Right ventricle myocardium superior (tissue), 1 donor: ENCODE measurements around the gene HHAT. TPM values are rescaled to one million over a fixed set of nuclear protein-coding genes. Genes with fewer than 3 reads are reported as not detected.

Source experiments
- ATAC-seq: fragments of 200-7000 bp; cut with Tn5 transposase; one replicate; pipeline ENCODE4 v1.9.1; 2020; ENCODE audit warnings: mild to moderate bottlenecking; ENCODE audit not compliant: poor library complexity
- DNase-seq: peaks from one replicate; pipeline ENCODE4 v3.0.0-alpha.2; 2020
- intact Hi-C: fragments of 100-400 bp; cut with DNase I; formaldehyde crosslinking; loops from one replicate; pipeline ENCODE4 v1.11.2; 2022
- total RNA-seq: library from RNA; stranded (reverse); fragmentation: NEBNext Ultra II Directional; extraction: Animal tissue kit (Norgen Biotek cat#: 25700); gene quantifications from one replicate; pipeline ENCODE4 v1.2.1, GENCODE V29; 2021
- donor health status: DM: no; HTN: yes; CAD: no; lungs with severe emphysema.

HHAT gene
- total RNA-seq, 1 donor from 2014 or later, result 1.5 TPM

GRCh38 chr1:210455840-210456603 is 127.3 kb downstream of the HHAT start:
- intact Hi-C loops, result loop anchor here (10.0 kb wide), 1 partner anchor 129 kb away; no protein-coding TSS in a partner anchor
- no peak for DNase-seq
- no peak for ATAC-seq

GRCh38 chr1:210456731-210457255 is 128.1 kb downstream of the HHAT start:
- no peak for ATAC-seq
- intact Hi-C loops, result loop anchor here (10.0 kb wide), 1 partner anchor 128 kb away; no protein-coding TSS in a partner anchor
- no peak for DNase-seq

DNA sequence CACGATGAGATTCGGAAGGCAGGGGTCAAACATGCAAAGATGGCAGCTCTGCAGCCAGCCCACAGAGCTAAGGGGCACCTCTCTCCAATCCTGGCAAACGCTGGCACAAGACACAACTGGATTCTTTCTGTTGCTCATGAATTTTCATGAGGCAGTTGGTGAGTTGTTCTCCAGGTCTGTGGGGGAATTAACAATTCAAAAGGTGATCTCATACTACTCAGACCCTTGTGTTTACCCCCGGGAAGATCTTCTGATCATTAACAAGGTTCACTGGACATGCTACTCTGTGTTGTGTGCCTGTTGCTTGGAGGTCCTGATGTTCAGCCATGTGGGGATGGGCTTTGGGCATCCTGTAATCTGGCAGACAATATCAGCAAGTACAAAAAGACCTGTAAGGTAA is 128.9 kb downstream of the HHAT start:
- no peak for DNase-seq
- intact Hi-C loops, result loop anchor here (10.0 kb wide), 1 partner anchor 127 kb away; no protein-coding TSS in a partner anchor
- no peak for ATAC-seq

- intact Hi-C loops, result no loop called here
- ATAC-seq, result no peak
- no peak for DNase-seq
These were observed 135.9 kb downstream of the HHAT start for GRCh38 chr1:210464519-210465039.

GRCh38 chr1:210465150-210465549 is 136.4 kb downstream of the HHAT start:
- intact Hi-C loops, result no loop called here
- ATAC-seq, result no peak
- no peak for DNase-seq

DNA sequence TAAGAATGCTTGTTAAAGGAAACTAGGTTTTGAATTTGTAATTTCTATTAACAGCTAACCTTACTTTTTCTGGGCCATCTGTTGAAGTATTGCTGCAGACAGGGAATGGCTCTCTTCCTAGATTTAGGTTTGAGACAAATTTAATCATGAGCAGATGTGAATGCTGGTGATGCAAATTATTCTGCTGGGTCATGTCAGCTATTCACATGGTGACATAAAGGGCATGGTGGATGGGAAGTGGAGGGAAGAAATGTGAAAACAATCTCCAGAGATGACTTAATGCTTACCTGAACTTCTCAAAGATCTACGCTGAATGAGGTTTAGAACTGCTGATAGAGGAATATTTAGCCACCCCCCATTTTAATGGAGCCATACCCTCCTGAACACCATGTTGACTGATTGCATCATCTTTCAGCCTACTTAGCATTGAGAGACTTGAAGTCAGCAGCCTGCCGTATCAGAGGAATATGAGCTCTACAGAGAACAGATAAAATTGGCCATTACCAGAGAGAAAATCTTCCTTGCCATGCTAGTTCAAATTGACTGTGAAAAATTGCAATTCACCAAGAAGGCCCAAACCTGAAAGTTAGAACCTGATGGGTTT is 138.8 kb downstream of the HHAT start:
- intact Hi-C loops, result no loop called here
- ATAC-seq (no peak), DNase-seq (no peak)

GRCh38 chr1:210469441-210469840 is 140.7 kb downstream of the HHAT start:
- intact Hi-C loops, result no loop called here
- no peak for ATAC-seq
- DNase-seq, result no peak

GRCh38 chr1:210475321-210475720 is 146.6 kb downstream of the HHAT start:
- DNase-seq (no peak), ATAC-seq (no peak)
- intact Hi-C loops, result no loop called here

- intact Hi-C loops, result no loop called here
- DNase-seq, result no peak
- no peak for ATAC-seq
These were observed 147.1 kb downstream of the HHAT start for GRCh38 chr1:210475806-210476205.

GRCh38 chr1:210476730-210477129 is 148.0 kb downstream of the HHAT start:
- DNase-seq, result no peak
- ATAC-seq, result no peak
- intact Hi-C loops, result no loop called here

- intact Hi-C loops, result no loop called here
- DNase-seq (no peak), ATAC-seq (peak; percentile 66)
These were observed 148.7 kb downstream of the HHAT start for GRCh38 chr1:210477328-210477924.

DNA sequence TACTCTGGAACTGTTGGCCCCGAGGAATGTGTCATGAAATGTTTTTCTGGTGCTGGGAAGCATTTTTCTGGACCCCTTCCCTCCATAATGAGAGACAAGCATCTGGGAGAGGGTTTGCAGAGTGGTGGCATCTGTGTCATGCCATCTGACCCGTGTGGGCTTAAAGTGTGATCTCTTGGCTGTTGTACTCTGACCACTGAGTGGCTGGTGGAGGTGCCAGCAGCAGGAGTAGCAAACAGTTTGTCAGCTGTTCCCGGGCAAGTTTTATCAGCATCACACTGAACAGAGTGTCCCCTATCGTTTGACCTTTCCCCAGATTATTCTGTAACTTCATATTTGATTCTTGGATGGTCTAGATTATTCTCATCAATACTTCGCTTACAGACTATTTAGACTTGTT is 150.1 kb downstream of the HHAT start:
- DNase-seq (no peak), ATAC-seq (peak; percentile 61)
- intact Hi-C loops, result no loop called here

- ATAC-seq (no peak), DNase-seq (no peak)
- intact Hi-C loops, result no loop called here
These were observed 153.8 kb downstream of the HHAT start for GRCh38 chr1:210482491-210482890.

- ATAC-seq (no peak), DNase-seq (no peak)
- intact Hi-C loops, result no loop called here
These were observed 154.4 kb downstream of the HHAT start for GRCh38 chr1:210482945-210483617.

- DNase-seq, result no peak
- ATAC-seq, result no peak
- intact Hi-C loops, result no loop called here
These were observed 155.1 kb downstream of the HHAT start for GRCh38 chr1:210483821-210484220.

GRCh38 chr1:210487021-210487420 is 158.3 kb downstream of the HHAT start:
- no peak for ATAC-seq
- DNase-seq, result no peak
- intact Hi-C loops, result no loop called here

DNA sequence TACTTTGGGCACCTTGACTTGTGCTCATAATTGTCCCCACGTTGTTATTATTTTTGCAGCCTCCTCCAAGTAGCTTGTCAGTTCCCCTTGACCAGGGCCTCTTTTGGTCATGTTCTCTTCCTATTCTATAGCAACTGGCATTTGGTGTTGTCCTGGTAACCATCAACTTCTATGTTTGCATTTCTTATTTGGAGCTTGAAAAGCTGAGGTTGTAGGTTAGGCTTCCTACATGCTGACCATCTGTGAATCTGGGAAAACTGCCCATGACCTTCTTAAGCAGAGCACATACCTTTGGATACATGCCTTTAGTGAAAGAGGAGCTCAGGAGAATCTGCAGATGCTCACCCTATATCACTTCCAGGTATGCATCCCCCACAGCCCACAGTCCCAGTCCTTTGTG is 160.8 kb downstream of the HHAT start:
- intact Hi-C loops, result no loop called here
- DNase-seq (no peak), ATAC-seq (no peak)

- DNase-seq (no peak), ATAC-seq (no peak)
- intact Hi-C loops, result no loop called here
These were observed 162.1 kb downstream of the HHAT start for GRCh38 chr1:210490781-210491180.

DNA sequence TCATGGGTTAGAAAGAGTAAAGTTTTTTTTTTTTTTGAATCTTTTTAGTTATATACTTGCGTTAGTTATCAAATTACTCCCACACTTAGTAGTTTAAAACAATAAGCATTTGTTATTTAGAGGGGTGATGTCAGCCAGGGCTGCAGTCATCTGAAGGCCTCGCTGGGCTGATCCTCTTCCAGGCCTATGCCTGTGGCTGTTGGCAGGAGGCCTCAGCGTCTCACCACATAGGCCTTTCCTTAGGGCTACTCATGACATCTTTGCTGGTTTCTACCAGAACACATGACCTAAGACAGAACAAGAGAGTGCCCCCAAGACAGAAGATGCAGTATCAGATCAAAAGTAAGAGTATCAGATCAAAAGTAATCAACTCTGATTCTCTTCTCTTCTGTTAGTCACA is 167.4 kb downstream of the HHAT start:
- intact Hi-C loops, result no loop called here
- DNase-seq (peak; percentile 56), ATAC-seq (peak; percentile 55)
